SJCRH30 (cell line): Measurements from ENCODE around the gene SGPP2. TPM values are rescaled to one million over a fixed set of nuclear protein-coding genes. Genes with fewer than 3 reads are reported as not detected.
"Not testable (repeated sequence)": the region's sequence is repeated elsewhere in the genome, so short reads cannot be mapped to it uniquely, and the experiment has no call there.

Source experiments
- DNase-seq, 2 experiments: peaks; one replicate each; pipeline ENCODE4 v3.0.0-alpha.2; 2015 to 2020
- H3K27ac ChIP-seq: fragments of 250-450 bp; sonication (Bioruptor Pico); 2 replicates; pipeline ENCODE4 v1.5.1; 2020; ENCODE audit warnings: mild to moderate bottlenecking, moderate library complexity
- H3K27me3 ChIP-seq: fragments of 250-450 bp; sonication (Bioruptor Pico); 2 replicates; pipeline ENCODE4 v1.5.1; 2020; ENCODE audit warnings: mild to moderate bottlenecking, moderate library complexity
- H3K36me3 ChIP-seq: fragments of 250-450 bp; sonication (Bioruptor Pico); 2 replicates; pipeline ENCODE4 v1.5.1; 2020; ENCODE audit warnings: mild to moderate bottlenecking, moderate library complexity
- H3K4me1 ChIP-seq: fragments of 250-450 bp; sonication (Bioruptor Pico); 2 replicates; pipeline ENCODE4 v1.5.1; 2020; ENCODE audit warnings: mild to moderate bottlenecking, moderate library complexity
- H3K4me3 ChIP-seq: fragments of 250-450 bp; sonication (Bioruptor Pico); 2 replicates; pipeline ENCODE4 v1.5.1; 2020; ENCODE audit warnings: mild to moderate bottlenecking, moderate library complexity
- H3K9me3 ChIP-seq: fragments of 250-450 bp; sonication (Bioruptor Pico); replicated peaks from 2 replicates; pipeline ENCODE4 v1.5.1; 2020; ENCODE audit warnings: mild to moderate bottlenecking, moderate library complexity
- total RNA-seq: library from RNA; depleted of rRNA; stranded (reverse); fragments of >200 nt; shearing (Covaris generic); gene quantifications from 2 replicates; pipeline ENCODE4 v1.2.3, GENCODE V29; 2014; rRNA removed

Gene SGPP2
- total RNA-seq: not detected in 2 replicates

- no peak for DNase-seq
- no peaks in the 10 kb centered on the region for H3K36me3 ChIP-seq
- H3K27me3 ChIP-seq: no peaks in the 10 kb centered on the region
- H3K4me3 ChIP-seq: no peak within 1 kb of the TSS
- peaks cover 20% of the 10 kb centered on the region for H3K4me1 ChIP-seq
- no peak within 1 kb of the TSS for H3K27ac ChIP-seq
- H3K9me3 ChIP-seq: no peaks in the 10 kb centered on the region
These were observed at the start of gene SGPP2 for GRCh38 chr2:222424276-222424728. Gene SGPP2, plus strand, starts transcription at chr2:222424543. Its CDS starts 60 bp downstream, at chr2:222424603.

GRCh38 chr2:222375798-222376197, 48.5 kb upstream of the SGPP2 start:
- Histone ChIP-seq H3K27me3 (no peaks in the 10 kb centered on the region), H3K36me3 (no peaks in the 10 kb centered on the region), H3K4me1 (no peaks in the 10 kb centered on the region), H3K9me3 (peaks cover 8% of the 10 kb centered on the region), H3K4me3 (no peak overlapping the region), H3K27ac (no peak overlapping the region)
- DNase-seq: no peak

GRCh38 chr2:222380456-222380855, 43.9 kb upstream of the SGPP2 start:
- Histone ChIP-seq H3K9me3 (peaks cover 3% of the 10 kb centered on the region), H3K27ac (no peak overlapping the region), H3K4me1 (no peaks in the 10 kb centered on the region), H3K36me3 (no peaks in the 10 kb centered on the region), H3K4me3 (no peak overlapping the region), H3K27me3 (no peaks in the 10 kb centered on the region)
- no peak for DNase-seq

- Histone ChIP-seq H3K27ac (no peak overlapping the region), H3K9me3 (peaks cover 3% of the 10 kb centered on the region; the same call in 1 of the 2 replicates), H3K27me3 (no peaks in the 10 kb centered on the region), H3K36me3 (no peaks in the 10 kb centered on the region), H3K4me3 (no peak overlapping the region), H3K4me1 (no peaks in the 10 kb centered on the region)
- DNase-seq: no peak
These were observed 42.8 kb upstream of the SGPP2 start for GRCh38 chr2:222381566-222381965.

GRCh38 chr2:222383255-222383654, 41.1 kb upstream of the SGPP2 start:
- no peak for DNase-seq
- Histone ChIP-seq H3K4me1 (no peaks in the 10 kb centered on the region), H3K4me3 (no peak overlapping the region), H3K27me3 (no peaks in the 10 kb centered on the region), H3K27ac (no peak overlapping the region), H3K9me3 (peaks cover 3% of the 10 kb centered on the region; the same call in 1 of the 2 replicates), H3K36me3 (no peaks in the 10 kb centered on the region)

- Histone ChIP-seq H3K36me3 (no peaks in the 10 kb centered on the region), H3K9me3 (no peaks in the 10 kb centered on the region)
These were observed 32.5 kb upstream of the SGPP2 start for GRCh38 chr2:222391743-222392285.

GRCh38 chr2:222393733-222394267, 30.5 kb upstream of the SGPP2 start:
- Histone ChIP-seq H3K36me3 (no peaks in the 10 kb centered on the region), H3K4me1 (no peaks in the 10 kb centered on the region), H3K4me3 (no peak overlapping the region), H3K27ac (no peak overlapping the region), H3K9me3 (no peaks in the 10 kb centered on the region), H3K27me3 (no peaks in the 10 kb centered on the region)
- no peak for DNase-seq

More at GRCh38 chr2:222391743-222392285, 32.5 kb upstream of the SGPP2 start:
- H3K4me1 ChIP-seq: no peaks in the 10 kb centered on the region
- no peak for DNase-seq
- H3K4me3 ChIP-seq: no peak overlapping the region
- H3K27ac ChIP-seq: no peak overlapping the region
- H3K27me3 ChIP-seq: no peaks in the 10 kb centered on the region

GRCh38 chr2:222398446-222398885, 25.9 kb upstream of the SGPP2 start:
- DNase-seq: no peak
- Histone ChIP-seq H3K4me3 (no peak overlapping the region), H3K27ac (no peak overlapping the region), H3K36me3 (no peaks in the 10 kb centered on the region), H3K4me1 (0 out of 2 replicates have a peak, but pooled peaks cover 11% of the 10 kb centered on the region), H3K9me3 (no peaks in the 10 kb centered on the region), H3K27me3 (no peaks in the 10 kb centered on the region)

- H3K4me1 ChIP-seq: 0 out of 2 replicates have a peak, but pooled peaks cover 11% of the 10 kb centered on the region
- H3K9me3 ChIP-seq: no peaks in the 10 kb centered on the region
- peak; percentile 37 to 70 for DNase-seq
- no peak overlapping the region for H3K27ac ChIP-seq
- no peaks in the 10 kb centered on the region for H3K36me3 ChIP-seq
- H3K4me3 ChIP-seq: no peak overlapping the region
- no peaks in the 10 kb centered on the region for H3K27me3 ChIP-seq
These were observed 25.1 kb upstream of the SGPP2 start for GRCh38 chr2:222399038-222399783.

- Histone ChIP-seq H3K36me3 (no peaks in the 10 kb centered on the region), H3K4me1 (0 out of 2 replicates have a peak, but pooled peaks cover 6% of the 10 kb centered on the region), H3K9me3 (no peaks in the 10 kb centered on the region), H3K4me3 (no peak overlapping the region), H3K27me3 (no peaks in the 10 kb centered on the region), H3K27ac (no peak overlapping the region)
- DNase-seq: no peak
These were observed 20.0 kb upstream of the SGPP2 start for GRCh38 chr2:222404151-222404905.

GRCh38 chr2:222408684-222409083, 15.7 kb upstream of the SGPP2 start:
- H3K4me3 ChIP-seq: no peak overlapping the region
- H3K36me3 ChIP-seq: no peaks in the 10 kb centered on the region
- no peaks in the 10 kb centered on the region for H3K4me1 ChIP-seq
- DNase-seq: no peak
- H3K27ac ChIP-seq: no peak overlapping the region
- H3K9me3 ChIP-seq: peaks cover 15% of the 10 kb centered on the region
- H3K27me3 ChIP-seq: no peaks in the 10 kb centered on the region

GRCh38 chr2:222410534-222410933, 13.8 kb upstream of the SGPP2 start:
- no peak overlapping the region for H3K27ac ChIP-seq
- no peaks in the 10 kb centered on the region for H3K4me1 ChIP-seq
- H3K27me3 ChIP-seq: no peaks in the 10 kb centered on the region
- H3K4me3 ChIP-seq: no peak overlapping the region
- H3K9me3 ChIP-seq: peaks cover 24% of the 10 kb centered on the region
- DNase-seq: peak; percentile 38 to 43
- H3K36me3 ChIP-seq: no peaks in the 10 kb centered on the region

GRCh38 chr2:222412334-222412733, 12.0 kb upstream of the SGPP2 start:
- not testable (repeated sequence) for DNase-seq, H3K27ac ChIP-seq, H3K36me3 ChIP-seq, H3K4me1 ChIP-seq, H3K4me3 ChIP-seq, H3K27me3 ChIP-seq
- H3K9me3 ChIP-seq: peaks cover 24% of the 10 kb centered on the region

- no peaks in the 10 kb centered on the region for H3K27me3 ChIP-seq
- no peak for DNase-seq
- no peak overlapping the region for H3K4me3 ChIP-seq
- H3K9me3 ChIP-seq: peaks cover 24% of the 10 kb centered on the region
- H3K36me3 ChIP-seq: no peaks in the 10 kb centered on the region
- H3K27ac ChIP-seq: no peak overlapping the region
- H3K4me1 ChIP-seq: no peaks in the 10 kb centered on the region
These were observed 10.9 kb upstream of the SGPP2 start for GRCh38 chr2:222413295-222413911.
